Measurements from ENCODE around the gene ZNF620. TPM values are rescaled to one million over a fixed set of nuclear protein-coding genes. Genes with fewer than 3 reads are reported as not detected.

ZNF620 gene
- polyA plus RNA-seq, 1 donor (not counting 4 experiments of a cell fraction or from before 2014, with no cell fraction given) = 0.35 TPM

DNA sequence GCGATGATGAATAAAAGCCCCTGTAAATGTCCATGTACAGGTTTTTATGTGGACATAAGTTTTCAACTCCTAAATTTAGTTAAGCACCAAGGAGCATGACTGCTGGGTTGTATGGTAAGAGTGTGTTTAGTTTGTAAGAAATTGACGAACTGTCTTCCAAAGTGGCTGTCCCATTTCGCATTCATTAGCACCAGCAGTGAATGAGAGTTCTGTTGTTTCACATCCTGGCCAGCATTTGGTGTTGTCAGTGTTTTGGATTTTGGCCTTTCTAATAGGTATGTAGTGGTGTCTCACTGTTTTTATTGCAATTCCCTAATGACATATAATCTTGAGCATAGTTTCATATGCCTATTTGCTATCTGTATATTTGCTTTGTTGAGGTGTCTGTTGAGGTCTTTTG is 22.6 kb downstream of the ZNF620 start:
- Histone ChIP-seq H3K4me2 (ENCODE audit: control insufficient read depth, extremely low read depth, insufficient read depth, low read depth, low read length) (no peak overlapping the region), H3K4me3 (ENCODE audit: control insufficient read depth in 2 of 3, extremely low read depth in 1 of 3, insufficient read depth in 2 of 3, low read depth in 1 of 3, low read length in 3 of 3) (no peak overlapping the region), H3K9me1 (ENCODE audit: control insufficient read depth, extremely low read depth, insufficient read depth, low read length) (no peaks in the 10 kb centered on the region), H3K79me2 (ENCODE audit: control insufficient read depth, insufficient read depth, low read length) (no peaks in the 10 kb centered on the region), H4K20me1 (ENCODE audit: control insufficient read depth, extremely low read depth, insufficient read depth, low read length) (no peaks in the 10 kb centered on the region), H3K9ac (ENCODE audit: control insufficient read depth, extremely low read depth, insufficient read depth, low read length) (no peak overlapping the region), H3K9me3 (ENCODE audit: control insufficient read depth, low read depth, low read length) (peaks cover 8% of the 10 kb centered on the region), H3K27me3 (ENCODE audit: control insufficient read depth, extremely low read depth, insufficient read depth, low read length) (no peaks in the 10 kb centered on the region), H3K4me1 (ENCODE audit: control insufficient read depth, extremely low read depth, insufficient read depth, low read length) (peaks cover 9% of the 10 kb centered on the region), H2AFZ (ENCODE audit: control insufficient read depth, low read length) (no peak overlapping the region), H3K36me3 (ENCODE audit: control insufficient read depth in 2 of 2, extremely low read depth in 1 of 2, insufficient read depth in 2 of 2, low read length in 2 of 2) (peaks cover 14 to 19% of the 10 kb centered on the region in 2 experiments), H3K27ac (ENCODE audit: control insufficient read depth, insufficient read depth, low read length) (no peak overlapping the region)
- no peak for FAIRE-seq
- no peak for DNase-seq (ENCODE audit: low read depth, low spot score)
- dilution Hi-C loops (cut with MboI; ENCODE audit: extremely low pct_ligation_motif_present, low sequenced_read_pairs) = no loop called here
- TF ChIP-seq, protein P1, sequence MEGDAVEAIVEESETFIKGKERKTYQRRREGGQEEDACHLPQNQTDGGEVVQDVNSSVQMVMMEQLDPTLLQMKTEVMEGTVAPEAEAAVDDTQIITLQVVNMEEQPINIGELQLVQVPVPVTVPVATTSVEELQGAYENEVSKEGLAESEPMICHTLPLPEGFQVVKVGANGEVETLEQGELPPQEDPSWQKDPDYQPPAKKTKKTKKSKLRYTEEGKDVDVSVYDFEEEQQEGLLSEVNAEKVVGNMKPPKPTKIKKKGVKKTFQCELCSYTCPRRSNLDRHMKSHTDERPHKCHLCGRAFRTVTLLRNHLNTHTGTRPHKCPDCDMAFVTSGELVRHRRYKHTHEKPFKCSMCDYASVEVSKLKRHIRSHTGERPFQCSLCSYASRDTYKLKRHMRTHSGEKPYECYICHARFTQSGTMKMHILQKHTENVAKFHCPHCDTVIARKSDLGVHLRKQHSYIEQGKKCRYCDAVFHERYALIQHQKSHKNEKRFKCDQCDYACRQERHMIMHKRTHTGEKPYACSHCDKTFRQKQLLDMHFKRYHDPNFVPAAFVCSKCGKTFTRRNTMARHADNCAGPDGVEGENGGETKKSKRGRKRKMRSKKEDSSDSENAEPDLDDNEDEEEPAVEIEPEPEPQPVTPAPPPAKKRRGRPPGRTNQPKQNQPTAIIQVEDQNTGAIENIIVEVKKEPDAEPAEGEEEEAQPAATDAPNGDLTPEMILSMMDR (optimal IDR thresholded peaks at IDR 0.05 in 1 of 3, IDR thresholded peaks at IDR 0.05 in 1 of 3, conservative IDR thresholded peaks at IDR 0.05 in 1 of 3; ENCODE audit: extremely low read depth in 1 of 3, insufficient read depth in 2 of 3, low read length in 3 of 3) = no peak
- TF ChIP-seq EZH2 (IDR thresholded peaks at IDR 0.05; ENCODE audit: low read length) = no peak

DNA sequence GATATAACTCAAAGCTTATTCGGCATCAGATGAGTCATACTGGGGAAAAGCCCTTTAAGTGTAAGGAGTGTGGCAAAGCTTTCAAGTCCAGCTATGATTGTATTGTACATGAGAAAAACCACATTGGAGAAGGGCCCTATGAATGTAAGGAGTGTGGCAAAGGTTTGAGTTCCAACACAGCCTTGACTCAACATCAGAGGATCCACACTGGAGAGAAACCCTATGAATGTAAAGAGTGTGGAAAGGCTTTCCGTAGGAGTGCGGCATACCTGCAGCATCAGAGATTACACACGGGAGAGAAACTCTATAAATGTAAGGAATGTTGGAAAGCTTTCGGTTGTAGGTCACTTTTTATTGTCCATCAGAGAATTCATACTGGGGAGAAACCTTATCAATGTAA is 26.4 kb downstream of the ZNF620 start:
- peaks cover 8% of the 10 kb centered on the region for H3K9me3 ChIP-seq (ENCODE audit: control insufficient read depth, low read depth, low read length)
- no peak for FAIRE-seq

More for the DNA sequence above, 26.4 kb downstream of the ZNF620 start:
- Histone ChIP-seq H2AFZ (ENCODE audit: control insufficient read depth, low read length) (no peak overlapping the region), H3K9me1 (ENCODE audit: control insufficient read depth, extremely low read depth, insufficient read depth, low read length) (no peaks in the 10 kb centered on the region), H3K79me2 (ENCODE audit: control insufficient read depth, insufficient read depth, low read length) (no peaks in the 10 kb centered on the region), H3K27ac (ENCODE audit: control insufficient read depth, insufficient read depth, low read length) (no peak overlapping the region), H3K36me3 (ENCODE audit: control insufficient read depth in 2 of 2, extremely low read depth in 1 of 2, insufficient read depth in 2 of 2, low read length in 2 of 2) (peaks cover 19 to 28% of the 10 kb centered on the region in 2 experiments), H3K9ac (ENCODE audit: control insufficient read depth, extremely low read depth, insufficient read depth, low read length) (no peak overlapping the region), H4K20me1 (ENCODE audit: control insufficient read depth, extremely low read depth, insufficient read depth, low read length) (no peaks in the 10 kb centered on the region), H3K4me2 (ENCODE audit: control insufficient read depth, extremely low read depth, insufficient read depth, low read depth, low read length) (no peak overlapping the region), H3K4me3 (ENCODE audit: control insufficient read depth in 2 of 3, extremely low read depth in 1 of 3, insufficient read depth in 2 of 3, low read depth in 1 of 3, low read length in 3 of 3) (no peak overlapping the region), H3K4me1 (ENCODE audit: control insufficient read depth, extremely low read depth, insufficient read depth, low read length) (no peaks in the 10 kb centered on the region), H3K27me3 (ENCODE audit: control insufficient read depth, extremely low read depth, insufficient read depth, low read length) (no peaks in the 10 kb centered on the region)
- no peak for DNase-seq (ENCODE audit: low read depth, low spot score)
- dilution Hi-C loops (cut with MboI; ENCODE audit: extremely low pct_ligation_motif_present, low sequenced_read_pairs) = no loop called here
- TF ChIP-seq EZH2 (IDR thresholded peaks at IDR 0.05; ENCODE audit: low read length) = no peak
- TF ChIP-seq, protein P1 (optimal IDR thresholded peaks at IDR 0.05 in 1 of 3, IDR thresholded peaks at IDR 0.05 in 1 of 3, conservative IDR thresholded peaks at IDR 0.05 in 1 of 3; ENCODE audit: extremely low read depth in 1 of 3, insufficient read depth in 2 of 3, low read length in 3 of 3) = no peak
